Left kidney (tissue), 2 donors: ENCODE results near the gene SEC11C. TPM values are rescaled to one million over a fixed set of nuclear protein-coding genes. Genes with fewer than 3 reads are reported as not detected.
"Not testable (repeated sequence)": the region's sequence is repeated elsewhere in the genome, so short reads cannot be mapped to it uniquely, and the experiment has no call there.

Experiments
- DNase-seq: peaks from one replicate; pipeline ENCODE4 v3.0.0-alpha.2; 2013
- polyA plus RNA-seq: library from polyadenylated mRNA; unstranded; fragments of 120-200 nt; gene quantifications from one replicate; pipeline ENCODE4 v1.2.1, GENCODE V29; 2013; ENCODE audit not compliant: insufficient read length

Gene SEC11C
- polyA plus RNA-seq, 1 donor, result 71.2 TPM

DNA sequence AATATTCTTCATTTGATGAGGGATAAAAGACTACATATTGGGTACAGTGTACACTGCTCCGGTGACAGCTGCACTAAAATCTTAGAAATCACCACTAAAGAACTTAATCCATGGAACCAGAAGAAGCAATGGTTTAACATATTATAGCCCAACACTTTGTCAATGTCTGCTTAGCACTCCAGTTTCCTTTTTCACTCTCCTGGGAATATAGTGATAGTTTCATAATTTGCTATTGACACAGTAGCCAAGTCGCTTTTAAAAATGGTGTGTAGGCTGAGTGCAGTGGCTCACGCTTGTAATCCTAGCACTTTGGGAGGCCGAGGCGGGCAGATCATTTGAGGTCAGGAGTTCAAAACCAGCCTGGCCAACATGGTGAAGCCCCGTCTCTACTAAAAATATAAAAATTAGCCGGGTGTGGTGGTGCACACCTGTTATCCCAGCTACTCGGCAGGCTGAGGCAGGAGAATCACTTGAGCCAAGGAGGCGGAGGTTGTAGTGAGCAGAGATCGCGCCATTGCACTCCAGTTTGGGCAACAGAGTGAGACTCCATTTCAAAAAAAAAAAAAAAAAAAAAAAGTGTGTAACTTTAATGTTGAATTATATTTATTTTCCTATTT, 3.2 kb downstream of the SEC11C start:
- not testable (repeated sequence) for DNase-seq

DNA sequence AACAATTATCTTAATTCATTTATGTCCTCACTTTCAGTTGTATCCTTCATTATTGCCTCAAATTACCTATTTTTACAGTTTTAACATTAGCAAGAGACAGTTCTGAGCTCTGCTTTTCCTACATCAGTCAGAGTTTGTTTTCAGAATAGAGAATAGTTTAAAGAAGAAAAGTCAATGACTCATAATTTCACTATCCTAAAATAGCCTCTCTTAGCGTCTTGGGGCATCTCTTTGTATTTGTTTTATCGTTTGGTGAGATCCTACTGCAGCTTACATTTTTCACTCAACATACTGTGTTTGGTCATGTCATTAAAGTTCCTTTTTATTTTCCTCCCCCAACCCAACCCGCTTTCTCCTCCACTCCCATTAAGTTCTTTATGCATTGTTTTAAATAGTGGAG, 3.8 kb downstream of the SEC11C start:
- no peak for DNase-seq

- no peak for DNase-seq
Measured at GRCh38 chr18:59144483-59144882, 4.8 kb downstream of the SEC11C start.

DNA sequence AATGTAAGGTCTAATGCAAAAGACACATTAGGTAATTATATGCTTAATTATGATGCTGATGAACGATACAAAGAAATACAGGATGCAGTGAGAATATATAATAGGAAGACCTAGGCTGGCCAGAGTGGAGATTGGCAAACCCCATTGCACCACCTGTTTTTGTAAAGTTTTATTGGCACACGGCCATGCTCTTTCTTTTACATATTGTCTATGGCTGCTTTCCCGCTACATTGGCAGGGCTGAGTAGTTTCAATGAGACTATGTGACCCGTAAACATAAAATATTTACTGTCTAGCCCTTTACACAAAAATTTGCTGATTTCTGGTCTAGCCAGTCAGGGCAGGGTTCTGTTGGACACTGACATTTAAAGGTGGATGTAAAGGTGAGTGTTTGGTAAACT, 5.4 kb downstream of the SEC11C start:
- no peak for DNase-seq

- no peak for DNase-seq
Measured at GRCh38 chr18:59148192-59148591, 8.5 kb downstream of the SEC11C start.

DNA sequence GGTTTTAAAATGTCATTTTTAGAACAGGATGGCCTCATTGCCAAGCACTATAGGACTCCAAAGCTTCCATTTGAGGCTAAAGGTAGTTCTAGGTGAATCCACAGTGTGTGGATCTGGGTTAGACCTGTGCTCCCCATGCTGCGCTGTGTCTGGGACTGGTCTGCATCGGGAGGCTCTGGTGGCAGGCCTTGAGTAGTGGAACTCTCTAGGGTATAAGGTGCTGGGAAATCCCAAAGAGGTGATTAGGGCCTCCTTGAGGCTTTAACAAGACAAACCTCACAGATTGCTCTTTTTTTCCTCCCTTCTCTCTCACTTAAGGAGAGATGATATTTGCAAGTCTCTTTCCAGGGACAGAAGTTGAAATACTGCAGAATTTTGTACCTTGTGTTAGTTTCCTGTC, 9.3 kb downstream of the SEC11C start:
- no peak for DNase-seq

GRCh38 chr18:59149416-59149815, 9.7 kb downstream of the SEC11C start:
- no peak for DNase-seq

GRCh38 chr18:59150236-59150635, 10.6 kb downstream of the SEC11C start:
- no peak for DNase-seq

DNA sequence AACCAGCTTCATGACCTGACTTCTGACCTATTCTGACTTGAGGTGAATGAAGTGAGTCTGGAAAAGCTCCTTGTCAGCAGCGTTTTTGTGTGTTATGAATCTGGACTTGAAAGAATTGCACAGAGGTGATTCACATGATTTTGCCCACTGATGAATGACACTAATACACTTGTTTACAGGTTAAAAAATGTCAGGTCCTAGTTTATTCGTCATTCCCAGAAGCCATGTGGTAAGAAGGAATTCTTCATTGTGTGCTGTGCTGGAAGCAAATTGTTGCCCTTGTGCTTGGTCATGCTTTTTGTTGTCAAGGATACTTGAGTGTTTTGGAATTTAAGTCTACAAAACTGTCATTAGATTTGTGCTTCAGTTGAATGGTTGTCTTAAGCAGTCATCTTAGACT, 15.5 kb downstream of the SEC11C start:
- DNase-seq, result no peak

DNA sequence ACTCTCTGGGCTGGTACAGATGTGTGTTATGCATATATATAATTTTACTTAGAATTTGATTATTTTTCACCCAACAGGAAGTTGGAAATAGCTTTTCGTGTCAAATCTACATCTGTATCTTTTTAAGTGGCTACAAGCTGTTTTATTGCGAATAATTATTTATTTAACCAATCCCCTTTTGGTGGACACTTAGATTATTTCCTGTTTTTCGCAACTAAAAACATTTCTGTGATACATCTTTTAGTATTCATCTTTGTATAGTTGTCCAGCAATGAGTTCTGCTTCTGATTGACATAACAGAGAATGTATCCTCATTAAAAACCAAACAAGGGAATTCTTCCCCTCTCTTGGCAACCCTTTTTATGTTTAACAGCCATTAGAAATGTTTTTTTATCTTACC, 16.6 kb downstream of the SEC11C start:
- no peak for DNase-seq

- DNase-seq, result no peak
Measured at GRCh38 chr18:59159265-59159664, 19.6 kb downstream of the SEC11C start.

GRCh38 chr18:59159986-59160385, 20.3 kb downstream of the SEC11C start:
- DNase-seq, result no peak

GRCh38 chr18:59172664-59173249, 33.1 kb downstream of the SEC11C start:
- no peak for DNase-seq

- no peak for DNase-seq
Measured at GRCh38 chr18:59177485-59177884, 37.8 kb downstream of the SEC11C start.

- DNase-seq, result no peak
Measured at GRCh38 chr18:59180150-59180845, 40.6 kb downstream of the SEC11C start.

DNA sequence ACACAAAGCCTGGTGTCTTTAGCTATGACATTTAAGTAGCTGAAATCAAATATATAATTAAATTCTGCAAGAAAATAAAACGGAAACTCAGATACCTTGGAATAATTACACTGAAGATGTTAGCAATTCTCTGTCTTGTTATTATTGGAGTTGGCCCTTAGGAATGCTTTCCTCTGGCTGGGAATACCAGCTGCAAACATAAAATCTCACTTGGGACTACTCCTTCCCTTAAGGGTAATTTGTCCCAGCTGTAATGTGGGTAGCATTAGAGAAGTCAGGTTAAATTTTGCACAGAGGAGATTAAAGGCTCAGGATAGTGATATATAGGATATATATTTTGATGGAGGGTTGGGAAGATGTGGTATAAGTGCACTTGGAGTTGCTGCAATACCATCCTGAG, 43.0 kb downstream of the SEC11C start:
- DNase-seq, result no peak

- DNase-seq, result no peak
Measured at GRCh38 chr18:59189008-59189407, 49.3 kb downstream of the SEC11C start.

- DNase-seq, result no peak
Measured at GRCh38 chr18:59189746-59190145, 50.1 kb downstream of the SEC11C start.

DNA sequence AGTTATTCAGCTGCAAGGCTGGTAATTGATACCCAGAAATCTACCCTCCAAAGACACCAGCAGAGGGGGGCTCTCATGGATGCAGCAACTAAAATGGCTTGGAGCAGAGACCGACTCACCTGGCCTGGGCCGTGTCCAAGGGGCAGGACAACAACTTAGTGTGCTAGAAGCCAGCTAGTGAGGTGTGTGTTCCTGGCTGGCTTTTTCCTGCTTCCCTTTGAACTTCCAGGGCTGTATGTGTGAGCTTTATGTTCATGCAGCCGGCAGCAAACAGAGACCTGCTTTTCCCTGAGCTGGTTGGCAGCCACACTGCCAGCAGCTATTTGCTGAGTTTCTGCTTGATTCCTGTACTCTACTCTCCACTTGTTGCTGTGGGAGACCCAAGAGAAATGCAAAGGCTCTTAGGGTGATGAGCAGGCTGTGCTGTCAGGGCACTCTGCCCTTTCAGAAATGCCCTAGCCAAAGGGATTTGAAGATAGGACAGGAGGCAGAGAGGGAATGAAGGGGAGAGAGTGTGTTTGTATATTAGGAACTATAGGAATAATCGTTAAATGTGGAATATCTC, 56.6 kb downstream of the SEC11C start:
- no peak for DNase-seq

GRCh38 chr18:59197636-59198035, 58.0 kb downstream of the SEC11C start:
- DNase-seq, result no peak

GRCh38 chr18:59198215-59198614, 58.5 kb downstream of the SEC11C start:
- no peak for DNase-seq

DNA sequence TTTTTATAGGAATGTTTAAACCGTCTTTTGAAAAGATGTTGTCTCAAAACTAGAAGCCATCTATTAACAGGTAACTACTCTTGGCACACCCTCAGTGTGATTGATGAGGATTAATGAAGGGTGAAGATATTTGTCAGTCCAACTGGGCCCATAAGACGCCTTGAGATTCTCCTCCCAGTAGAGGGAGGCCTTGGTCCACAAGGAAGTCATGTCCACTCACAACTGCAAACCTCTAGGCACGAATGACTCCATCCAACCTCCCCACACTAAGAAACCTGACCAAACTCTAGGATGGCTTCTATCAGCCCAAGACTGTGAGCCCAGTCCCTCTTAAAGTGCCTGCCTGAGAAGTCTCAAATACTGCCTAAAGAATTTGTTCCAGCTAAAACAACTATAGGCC, 61.1 kb downstream of the SEC11C start:
- DNase-seq, result no peak

DNA sequence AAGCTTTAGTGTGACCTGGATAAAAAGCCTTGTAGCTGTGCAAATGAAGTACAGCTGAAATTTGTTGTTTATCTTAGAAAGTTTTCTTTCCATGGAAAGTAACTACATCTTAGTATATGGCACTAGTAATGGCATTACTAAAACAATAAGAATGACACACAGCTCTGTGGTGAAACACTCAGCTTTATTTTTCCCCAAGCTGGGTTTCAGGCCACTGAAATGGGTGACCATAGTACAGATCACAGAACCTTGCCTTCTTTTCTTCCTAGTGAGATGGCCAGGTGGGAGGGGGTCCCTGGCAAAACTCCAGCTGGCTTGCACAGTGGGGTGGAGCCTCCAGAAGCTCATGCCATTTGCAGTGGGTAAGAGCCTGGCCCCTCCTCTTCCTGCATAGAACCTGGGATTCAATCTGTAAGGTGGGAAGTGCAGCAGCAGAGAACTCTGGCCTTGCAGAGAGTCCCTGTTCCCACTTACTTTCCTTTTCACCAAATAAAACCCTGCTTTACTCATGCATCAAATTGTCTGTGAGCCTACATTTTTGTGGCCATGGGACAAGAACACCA, 62.7 kb downstream of the SEC11C start:
- DNase-seq, result no peak
